GM21390 (cell line): Measurements from ENCODE around the gene ZNF592.
A peak's percentile ranks its signal among the peaks of the same experiment; 100 is the strongest.

Experiments
- ATAC-seq: cut with Tn5 transposase; IDR thresholded peaks from one replicate; pipeline ENCODE4 v1.9.1; 2021; ENCODE audit not compliant: unreplicated experiment

ZNF592 gene

GRCh38 chr15:84748274-84749110 is at the start of gene ZNF592:
Gene ZNF592, plus strand, starts transcription at chr15:84748592. Its CDS starts 34,084 bp downstream, at chr15:84782676.
- peak; percentile 54 for ATAC-seq

GRCh38 chr15:84699538-84700191 is 48.7 kb upstream of the ZNF592 start:
- ATAC-seq, result no peak

GRCh38 chr15:84702961-84703482 is 45.4 kb upstream of the ZNF592 start:
- ATAC-seq, result no peak

GRCh38 chr15:84703808-84704207 is 44.6 kb upstream of the ZNF592 start:
- no peak for ATAC-seq

- ATAC-seq, result no peak
Observed at GRCh38 chr15:84714372-84714771, 34.0 kb upstream of the ZNF592 start.

- no peak for ATAC-seq
Observed at GRCh38 chr15:84714821-84715220, 33.6 kb upstream of the ZNF592 start.

- ATAC-seq, result peak; percentile 3
Observed at GRCh38 chr15:84715441-84716035, 32.9 kb upstream of the ZNF592 start.

GRCh38 chr15:84716036-84716732 is 32.2 kb upstream of the ZNF592 start, which contains the start of gene SEC11A:
Gene SEC11A, minus strand, starts transcription at chr15:84716139. Its CDS starts 64 bp downstream, at chr15:84716075.
- peak; percentile 92 for ATAC-seq

- no peak for ATAC-seq
Observed at GRCh38 chr15:84721371-84721770, 27.0 kb upstream of the ZNF592 start.

- no peak for ATAC-seq
Observed at GRCh38 chr15:84722628-84723027, 25.8 kb upstream of the ZNF592 start.

- ATAC-seq, result peak; percentile 69
Observed at GRCh38 chr15:84725001-84725491, 23.3 kb upstream of the ZNF592 start.

GRCh38 chr15:84727429-84727828 is 21.0 kb upstream of the ZNF592 start:
- ATAC-seq, result no peak

- no peak for ATAC-seq
Observed at GRCh38 chr15:84731774-84732173, 16.6 kb upstream of the ZNF592 start.

- ATAC-seq, result peak; percentile 57
Observed at GRCh38 chr15:84734794-84735479, 13.5 kb upstream of the ZNF592 start.

- peak; percentile 42 for ATAC-seq
Observed at GRCh38 chr15:84735480-84736061, 12.8 kb upstream of the ZNF592 start.

- ATAC-seq, result peak; percentile 62
Observed at GRCh38 chr15:84736375-84736774, 12.0 kb upstream of the ZNF592 start.

- ATAC-seq, result no peak
Observed at GRCh38 chr15:84737005-84737404, 11.4 kb upstream of the ZNF592 start.

GRCh38 chr15:84740691-84741090 is 7.7 kb upstream of the ZNF592 start:
- no peak for ATAC-seq

GRCh38 chr15:84741121-84741520 is 7.3 kb upstream of the ZNF592 start:
- no peak for ATAC-seq
